B cell (primary cell): ENCODE data around the gene ITCH.

Experiments
- CTCF ChIP-seq: fragments of 200-600 bp; IDR thresholded peaks from one replicate; pipeline ENCODE4 v1.8.0; 2022; ENCODE audit warnings: antibody characterized with exemption, mild to moderate bottlenecking
- EZH2 ChIP-seq: IDR thresholded peaks from 2 replicates; pipeline ENCODE4 v1.6.1; 2012; ENCODE audit warnings: borderline replicate concordance, low read depth, mild to moderate bottlenecking, moderate library complexity, low read length; ENCODE audit not compliant: insufficient read depth, poor library complexity, severe bottlenecking

DNA sequence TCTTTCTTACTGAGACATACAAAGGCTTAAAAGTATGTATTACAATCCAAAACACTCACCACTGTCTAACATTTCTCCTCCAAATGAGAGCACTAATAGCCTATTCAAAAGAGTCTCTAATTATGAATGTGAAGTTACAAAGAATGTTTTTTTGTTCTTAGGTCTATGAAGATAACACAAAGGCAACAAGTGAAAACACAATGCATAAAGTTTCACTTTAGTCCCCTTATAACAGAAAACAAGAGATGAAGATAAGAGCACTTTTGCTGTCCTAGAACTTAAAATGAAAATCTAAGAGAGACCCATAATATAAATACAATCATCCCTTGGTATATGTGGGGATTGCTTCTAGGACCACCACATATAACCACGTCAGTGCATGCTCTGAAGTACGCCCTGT is 25.6 kb downstream of the ITCH start:
- TF ChIP-seq CTCF (no peak), EZH2 (no peak)
